ENCODE results near the gene KRTAP19-6. TPM values are rescaled to one million over a fixed set of nuclear protein-coding genes. Genes with fewer than 3 reads are reported as not detected.

The KRTAP19-6 gene

DNA sequence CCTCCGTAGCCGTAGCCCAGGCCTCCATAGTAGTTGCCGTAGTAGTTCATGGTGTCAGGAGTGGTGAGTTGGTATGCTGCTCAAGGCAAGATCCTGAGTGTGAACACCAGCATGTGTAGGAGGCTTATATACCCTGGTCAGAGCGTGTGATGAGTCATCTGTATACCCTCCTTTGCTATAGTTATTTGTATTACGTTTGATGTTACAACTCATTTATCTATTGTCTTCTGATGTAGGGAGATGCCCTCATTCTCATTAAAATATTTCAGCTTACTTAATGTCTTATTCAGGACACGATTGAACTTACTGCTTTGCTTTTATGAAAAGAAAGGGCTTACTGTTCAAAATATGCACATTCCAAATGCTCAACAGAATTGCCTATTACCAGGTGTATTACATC lies 39.6 kb downstream of the KRTAP19-6 start, which contains the start of gene KRTAP19-5:
KRTAP19-5 (minus strand) TSS at position 101 of the 400 bp plus-strand sequence; CDS start at position 50, 51 bp downstream.
- Histone ChIP-seq H3K27me3 (ENCODE audit: control insufficient read depth in 3 of 3, insufficient read depth in 3 of 3, low read depth in 1 of 3, low read length in 3 of 3) (no peaks in the 10 kb centered on the region), H4K8ac (ENCODE audit: low read depth, low read length) (no peak within 1 kb of the TSS), H3K4ac (ENCODE audit: low read length) (no peak within 1 kb of the TSS), H2BK120ac (ENCODE audit: low read depth, low read length) (no peak within 1 kb of the TSS), H3K4me3 (ENCODE audit: low read length in 2 of 2) (no peak within 1 kb of the TSS), H3K23ac (ENCODE audit: low read depth, low read length, poor library complexity) (no peak within 1 kb of the TSS), H3K79me1 (ENCODE audit: low read depth, low read length) (no peaks in the 10 kb centered on the region), H3K36me3 (replicated peaks in 1 of 2; ENCODE audit: control insufficient read depth in 2 of 2, insufficient read depth in 2 of 2, low read length in 2 of 2) (no peaks in the 10 kb centered on the region), H2AFZ (ENCODE audit: low read length) (no peak within 1 kb of the TSS), H2AK5ac (ENCODE audit: low read depth, low read length) (no peak within 1 kb of the TSS), H3K18ac (ENCODE audit: low read length) (peak within 1 kb of the TSS; percentile 20), H3K9ac (ENCODE audit: low read depth, low read length, poor library complexity) (no peak within 1 kb of the TSS), H3K14ac (ENCODE audit: low read length) (no peak within 1 kb of the TSS), H3K4me1 (ENCODE audit: control insufficient read depth in 2 of 2, insufficient read depth in 1 of 2, low read depth in 1 of 2, low read length in 2 of 2) (no peaks in the 10 kb centered on the region), H3K4me2 (ENCODE audit: insufficient read depth, low read length, poor library complexity, severe bottlenecking) (no peak within 1 kb of the TSS), H2BK12ac (ENCODE audit: low read length) (no peak within 1 kb of the TSS), H3K27ac (replicated peaks; ENCODE audit: low read length) (no peak within 1 kb of the TSS), H4K91ac (ENCODE audit: low read depth, low read length, poor library complexity) (no peak within 1 kb of the TSS), H2BK15ac (ENCODE audit: low read length) (no peak within 1 kb of the TSS), H3K9me3 (replicated peaks in 1 of 2; ENCODE audit: control insufficient read depth in 2 of 2, insufficient read depth in 1 of 2, low read depth in 1 of 2, low read length in 2 of 2) (no peaks in the 10 kb centered on the region), H2BK5ac (ENCODE audit: low read length) (no peak within 1 kb of the TSS)
- WGBS, 2 donors (ENCODE audit: extremely low coverage in 2 of 2, insufficient read length in 2 of 2, insufficient replicate concordance in 1 of 2) = no CpG with 5 or more reads among the region's 6 CpGs
- DNase-seq (ENCODE audit: low spot score) = no peak

DNA sequence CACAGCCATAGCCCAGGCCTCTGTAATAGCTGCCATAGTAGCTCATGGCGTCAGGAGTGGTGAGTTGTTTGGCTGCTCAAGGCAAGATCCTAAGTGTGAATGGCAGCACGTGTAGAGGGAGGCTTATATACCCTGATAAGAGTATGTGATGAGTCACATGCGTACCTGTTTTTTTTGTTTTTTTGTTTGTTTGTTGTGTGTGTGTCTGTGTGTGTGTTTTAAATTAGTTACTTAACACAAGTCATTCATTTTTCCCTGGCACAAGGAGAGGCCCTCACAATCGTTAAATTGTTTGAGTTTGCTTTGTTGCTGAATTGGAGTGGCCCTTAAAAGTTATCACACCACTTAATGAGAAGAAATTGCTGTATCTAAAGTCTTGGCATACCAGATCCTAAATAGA lies 44.6 kb downstream of the KRTAP19-6 start, which contains the start of gene KRTAP19-4:
KRTAP19-4 (minus strand) TSS at position 101 of the 400 bp plus-strand sequence; CDS start at position 46, 55 bp downstream.
- no peak for DNase-seq (ENCODE audit: low spot score)
- Histone ChIP-seq H2BK5ac (ENCODE audit: low read length) (no peak within 1 kb of the TSS), H3K27ac (replicated peaks; ENCODE audit: low read length) (no peak within 1 kb of the TSS), H2BK120ac (ENCODE audit: low read depth, low read length) (no peak within 1 kb of the TSS), H3K4me1 (ENCODE audit: control insufficient read depth in 2 of 2, insufficient read depth in 1 of 2, low read depth in 1 of 2, low read length in 2 of 2) (no peaks in the 10 kb centered on the region), H3K4me3 (ENCODE audit: low read length in 2 of 2) (no peak within 1 kb of the TSS), H3K18ac (ENCODE audit: low read length) (no peak within 1 kb of the TSS), H3K9me3 (replicated peaks in 1 of 2; ENCODE audit: control insufficient read depth in 2 of 2, insufficient read depth in 1 of 2, low read depth in 1 of 2, low read length in 2 of 2) (no peaks in the 10 kb centered on the region), H2BK15ac (ENCODE audit: low read length) (no peak within 1 kb of the TSS), H4K8ac (ENCODE audit: low read depth, low read length) (no peak within 1 kb of the TSS), H2BK12ac (ENCODE audit: low read length) (no peak within 1 kb of the TSS), H3K27me3 (ENCODE audit: control insufficient read depth in 3 of 3, insufficient read depth in 3 of 3, low read depth in 1 of 3, low read length in 3 of 3) (no peaks in the 10 kb centered on the region), H3K23ac (ENCODE audit: low read depth, low read length, poor library complexity) (no peak within 1 kb of the TSS), H4K91ac (ENCODE audit: low read depth, low read length, poor library complexity) (no peak within 1 kb of the TSS), H2AK5ac (ENCODE audit: low read depth, low read length) (no peak within 1 kb of the TSS), H3K79me1 (ENCODE audit: low read depth, low read length) (no peaks in the 10 kb centered on the region), H3K4me2 (ENCODE audit: insufficient read depth, low read length, poor library complexity, severe bottlenecking) (no peak within 1 kb of the TSS), H2AFZ (ENCODE audit: low read length) (no peak within 1 kb of the TSS), H3K36me3 (replicated peaks in 1 of 2; ENCODE audit: control insufficient read depth in 2 of 2, insufficient read depth in 2 of 2, low read length in 2 of 2) (no peaks in the 10 kb centered on the region), H3K14ac (ENCODE audit: low read length) (no peak within 1 kb of the TSS), H3K9ac (ENCODE audit: low read depth, low read length, poor library complexity) (no peak within 1 kb of the TSS), H3K4ac (ENCODE audit: low read length) (no peak within 1 kb of the TSS)
- WGBS, 2 donors (ENCODE audit: extremely low coverage in 2 of 2, insufficient read length in 2 of 2, insufficient replicate concordance in 1 of 2) = no CpG with 5 or more reads among the region's 4 CpGs

DNA sequence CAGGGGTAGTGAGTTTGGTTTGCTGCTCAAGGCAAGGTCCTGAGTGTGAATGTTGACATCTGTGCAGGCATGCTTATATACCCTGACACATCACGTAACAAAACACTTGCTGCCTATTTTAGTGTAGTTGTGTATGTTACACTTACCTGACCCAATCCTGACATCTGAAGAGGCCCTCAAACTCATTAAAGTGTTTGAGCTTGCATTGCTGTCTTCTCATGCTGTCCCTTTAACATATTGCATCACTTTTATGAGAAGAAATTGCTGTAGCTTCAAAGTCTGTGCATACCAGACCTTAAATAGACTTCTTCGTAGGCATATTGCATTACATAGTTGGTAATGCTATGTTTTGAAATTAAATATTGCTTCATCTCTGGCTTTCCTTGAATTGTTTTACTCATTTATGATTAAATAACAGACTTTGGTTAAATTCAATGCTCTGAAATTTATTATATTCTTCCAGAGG lies 49.7 kb downstream of the KRTAP19-6 start, which contains the start of gene KRTAP19-3:
KRTAP19-3 (minus strand) TSS at position 51 of the 466 bp plus-strand sequence. CDS start 56 bp downstream, outside the sequence.
- no peaks in the 10 kb centered on the region for H3K79me1 ChIP-seq (ENCODE audit: low read depth, low read length)
- no peak within 1 kb of the TSS for H4K8ac ChIP-seq (ENCODE audit: low read depth, low read length)
- H3K9me3 ChIP-seq (replicated peaks in 1 of 2; ENCODE audit: control insufficient read depth in 2 of 2, insufficient read depth in 1 of 2, low read depth in 1 of 2, low read length in 2 of 2) = no peaks in the 10 kb centered on the region
- no peak within 1 kb of the TSS for H4K91ac ChIP-seq (ENCODE audit: low read depth, low read length, poor library complexity)
- no peak within 1 kb of the TSS for H3K4ac ChIP-seq (ENCODE audit: low read length)
- no peak within 1 kb of the TSS for H2AK5ac ChIP-seq (ENCODE audit: low read depth, low read length)
- no peak within 1 kb of the TSS for H2BK120ac ChIP-seq (ENCODE audit: low read depth, low read length)
- H2BK5ac ChIP-seq (ENCODE audit: low read length) = no peak within 1 kb of the TSS
- no peak within 1 kb of the TSS for H3K27ac ChIP-seq (replicated peaks; ENCODE audit: low read length)
- H3K9ac ChIP-seq (ENCODE audit: low read depth, low read length, poor library complexity) = no peak within 1 kb of the TSS
- H3K23ac ChIP-seq (ENCODE audit: low read depth, low read length, poor library complexity) = no peak within 1 kb of the TSS
- no peak within 1 kb of the TSS for H3K18ac ChIP-seq (ENCODE audit: low read length)
- no peak within 1 kb of the TSS for H3K4me2 ChIP-seq (ENCODE audit: insufficient read depth, low read length, poor library complexity, severe bottlenecking)
- WGBS, 2 donors (ENCODE audit: extremely low coverage in 2 of 2, insufficient read length in 2 of 2, insufficient replicate concordance in 1 of 2) = no CpG with 5 or more reads among the region's 2 CpGs
- H3K4me1 ChIP-seq (ENCODE audit: control insufficient read depth in 2 of 2, insufficient read depth in 1 of 2, low read depth in 1 of 2, low read length in 2 of 2) = no peaks in the 10 kb centered on the region
- no peak within 1 kb of the TSS for H2BK12ac ChIP-seq (ENCODE audit: low read length)
- H2AFZ ChIP-seq (ENCODE audit: low read length) = no peak within 1 kb of the TSS
- no peak within 1 kb of the TSS for H2BK15ac ChIP-seq (ENCODE audit: low read length)
- no peaks in the 10 kb centered on the region for H3K36me3 ChIP-seq (replicated peaks in 1 of 2; ENCODE audit: control insufficient read depth in 2 of 2, insufficient read depth in 2 of 2, low read length in 2 of 2)
- no peak within 1 kb of the TSS for H3K14ac ChIP-seq (ENCODE audit: low read length)
- DNase-seq (ENCODE audit: low spot score) = no peak
- no peaks in the 10 kb centered on the region for H3K27me3 ChIP-seq (ENCODE audit: control insufficient read depth in 3 of 3, insufficient read depth in 3 of 3, low read depth in 1 of 3, low read length in 3 of 3)
- no peak within 1 kb of the TSS for H3K4me3 ChIP-seq (ENCODE audit: low read length in 2 of 2)

Small RNAs within 50 kb of the gene (small RNA-seq; reads per million reads assigned to genes)
- gene AP000567.1 (ENCODE audit: insufficient read depth) (not detected), gene KRTAP19-10P (ENCODE audit: insufficient read depth) (not detected), gene KRTAP19-11P (ENCODE audit: insufficient read depth) (not detected), gene KRTAP19-9P (ENCODE audit: insufficient read depth) (not detected), gene KRTAP22-2 (ENCODE audit: insufficient read depth) (not detected)
